ELR (cell line): Measurements from ENCODE around the gene LHX5.

Experiments used
- DNase-seq: peaks from one replicate; pipeline ENCODE4 v3.0.0-alpha.2; 2015; ENCODE audit warnings: low read depth

The LHX5 gene

GRCh38 chr12:113477842-113478215 is 6.2 kb upstream of the LHX5 start:
- no peak for DNase-seq

GRCh38 chr12:113477171-113477841 is 5.6 kb upstream of the LHX5 start:
- DNase-seq: no peak

- DNase-seq: no peak
These were observed 4.7 kb upstream of the LHX5 start for GRCh38 chr12:113476176-113476986.

- DNase-seq: no peak
These were observed 3.9 kb upstream of the LHX5 start for GRCh38 chr12:113475451-113476175.

- no peak for DNase-seq
These were observed 3.2 kb upstream of the LHX5 start for GRCh38 chr12:113474635-113475436.

GRCh38 chr12:113473942-113474341 is 2.3 kb upstream of the LHX5 start:
- no peak for DNase-seq

GRCh38 chr12:113473400-113473799 is 1.7 kb upstream of the LHX5 start:
- no peak for DNase-seq

GRCh38 chr12:113472191-113473121 is 785 bp upstream of the LHX5 start:
- no peak for DNase-seq

- DNase-seq: no peak
These were observed 626 bp downstream of the LHX5 start for GRCh38 chr12:113470871-113471618.

GRCh38 chr12:113469949-113470743 is 1.5 kb downstream of the LHX5 start:
- no peak for DNase-seq

- no peak for DNase-seq
These were observed 2.3 kb downstream of the LHX5 start for GRCh38 chr12:113469224-113469948.

- no peak for DNase-seq
These were observed 3.1 kb downstream of the LHX5 start for GRCh38 chr12:113468365-113469223.

- DNase-seq: no peak
These were observed 3.9 kb downstream of the LHX5 start for GRCh38 chr12:113467502-113468364.

- DNase-seq: no peak
These were observed 4.5 kb downstream of the LHX5 start for GRCh38 chr12:113467142-113467501.

- DNase-seq: no peak
These were observed 5.1 kb downstream of the LHX5 start for GRCh38 chr12:113466454-113467141.

- no peak for DNase-seq
These were observed 5.7 kb downstream of the LHX5 start for GRCh38 chr12:113465808-113466453.
